ENCODE results near the gene NEB.

- no peak for TF ChIP-seq CTCF (conservative IDR thresholded peaks at IDR 0.05; ENCODE audit: low read length)
- no peak for TF ChIP-seq EZH2phosphoT487 (IDR thresholded peaks at IDR 0.05; ENCODE audit: borderline replicate concordance)
Measured at GRCh38 chr2:151650456-151650855, 83.8 kb downstream of the NEB start.

Data from Loucy (cell line).